Stimulated activated CD4-positive, alpha-beta T cell treated with anti-CD3 and anti-CD28 coated beads, Interleukin-12 subunit alpha, Interleukin-12 subunit beta, amount 100 ng/mL, for 24 hours (primary cell): Measurements from ENCODE around the gene INTS1.

ENCODE experiments used
- DNase-seq, 2 experiments: peaks; one replicate each; pipeline ENCODE4 v3.0.0-alpha.2; 2020; ENCODE audit warnings: low read depth in 2 of 2

INTS1 gene

GRCh38 chr7:1463676-1464223, 40.4 kb downstream of the INTS1 start:
- no peak for DNase-seq

DNA sequence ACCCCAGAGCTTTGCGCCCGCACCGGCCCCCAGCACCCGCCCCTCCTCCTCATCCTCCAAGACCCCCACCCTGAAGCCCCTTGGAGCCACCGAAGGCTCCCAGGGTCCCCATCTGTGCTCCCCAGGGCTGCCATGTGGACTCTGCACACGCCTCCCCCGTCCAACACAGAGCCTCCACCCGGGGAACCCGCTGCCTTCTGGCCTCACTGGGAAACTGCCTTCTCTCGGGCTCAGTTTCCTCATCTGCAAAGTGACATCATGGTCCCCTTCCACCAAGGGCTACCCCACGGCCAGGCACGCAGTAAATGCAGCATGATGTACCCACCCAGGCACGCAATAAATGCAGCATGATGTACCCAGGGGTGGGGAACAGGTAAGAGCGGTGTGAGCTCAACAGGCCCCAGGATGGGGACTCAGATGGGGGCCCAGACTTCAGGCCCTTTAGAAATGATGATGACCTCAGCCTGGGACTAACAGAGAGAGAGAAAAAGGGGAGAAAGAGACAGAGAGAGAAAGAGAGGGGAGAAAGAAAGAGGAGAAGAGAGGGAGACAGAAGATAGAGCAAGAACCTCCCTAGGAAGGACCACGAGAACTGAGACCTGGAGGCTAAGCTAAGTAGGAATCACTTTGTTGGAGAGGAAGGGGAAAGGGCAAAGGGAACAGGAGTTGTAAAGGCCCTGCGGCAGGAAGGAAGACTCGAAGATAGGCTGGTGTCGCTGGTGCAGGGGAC, 42.4 kb downstream of the INTS1 start:
- no peak for DNase-seq

GRCh38 chr7:1460821-1461645, 43.2 kb downstream of the INTS1 start:
- DNase-seq = no peak

DNA sequence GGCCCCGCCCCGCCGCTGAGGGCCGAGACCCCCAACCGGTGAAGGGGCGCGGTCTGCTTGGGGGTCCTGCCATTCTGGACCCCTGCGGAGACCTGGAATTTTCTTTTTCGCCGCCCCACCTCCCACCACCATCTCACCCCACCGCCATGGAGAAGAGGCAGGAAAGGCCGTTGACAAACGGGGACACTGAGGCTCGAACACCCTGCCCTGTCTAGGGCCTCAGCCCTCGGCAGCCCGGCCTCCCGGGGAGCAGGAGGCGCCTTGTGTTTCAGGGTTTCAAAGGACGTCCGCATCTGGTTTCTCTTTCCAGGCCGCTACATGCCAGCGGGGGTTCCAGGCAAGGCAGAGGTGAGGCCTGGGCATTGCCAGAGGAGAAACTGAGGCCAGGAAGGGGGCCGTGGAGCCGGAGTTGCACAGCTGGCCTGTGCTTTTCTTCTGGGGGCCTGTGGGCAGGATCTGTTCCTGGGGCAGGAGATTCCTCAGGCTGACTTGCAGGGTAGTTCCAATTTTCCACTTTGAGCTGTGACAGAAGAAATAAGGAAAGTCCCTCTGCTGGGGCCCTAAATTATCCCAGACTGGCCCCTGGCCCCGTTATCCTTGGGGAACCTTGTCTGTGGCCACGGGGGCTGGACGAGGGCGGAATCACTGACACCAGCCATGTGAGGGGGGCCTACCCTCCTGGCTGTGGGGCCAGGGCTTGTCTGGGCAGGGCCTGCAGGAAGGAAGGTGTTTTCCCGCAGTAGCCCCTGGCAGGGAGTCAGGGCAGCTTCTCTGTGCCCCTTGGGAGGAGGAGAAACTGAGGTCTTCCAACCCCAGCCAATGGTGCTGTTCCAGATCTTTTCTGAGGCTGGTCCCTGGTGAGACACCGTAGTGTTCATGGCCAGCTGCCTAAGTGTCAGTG, 44.0 kb downstream of the INTS1 start:
- DNase-seq = no peak

- peak; percentile 95 to 97 for DNase-seq
These were observed 44.7 kb downstream of the INTS1 start for GRCh38 chr7:1459512-1459892.

DNA sequence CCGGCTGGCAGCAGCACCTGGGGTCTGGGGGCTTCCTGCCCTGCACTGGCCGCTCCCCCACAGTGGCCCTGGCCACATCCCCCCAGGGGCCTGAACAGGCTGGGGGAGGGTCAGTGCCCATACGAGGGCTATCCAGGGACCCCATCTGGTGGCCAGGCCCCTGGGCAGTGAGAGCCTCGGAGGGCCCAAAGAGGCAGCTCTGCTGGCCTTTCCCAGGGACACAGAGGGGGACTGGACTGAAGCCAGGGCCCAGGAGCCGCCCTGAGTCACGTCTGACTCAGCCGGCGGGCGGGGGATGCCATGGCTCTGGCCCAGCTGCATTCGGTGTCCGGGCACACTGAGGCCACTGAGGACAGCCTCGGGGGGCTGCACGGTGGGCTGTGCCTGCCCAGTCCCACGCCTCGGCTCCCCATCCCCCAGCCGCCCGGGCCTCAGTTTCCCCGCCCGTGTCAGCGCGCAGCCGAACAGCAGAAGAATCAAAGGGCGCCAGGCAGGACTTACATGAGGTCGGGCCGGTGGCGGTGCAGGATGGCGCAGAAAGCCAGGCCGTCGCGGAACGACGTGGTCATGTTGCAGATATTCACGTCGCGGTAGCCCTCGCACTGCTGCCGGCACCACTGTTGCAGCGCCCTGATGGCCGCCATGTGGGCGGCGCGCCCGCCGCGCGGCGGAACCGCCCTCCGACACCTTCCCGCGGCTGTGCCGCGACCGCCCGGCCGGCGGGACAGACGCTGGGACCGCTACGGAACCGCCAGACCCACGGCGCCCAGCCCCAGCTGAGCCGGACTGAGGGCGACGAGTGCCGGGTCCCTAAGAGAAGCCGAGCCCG, 45.3 kb downstream of the INTS1 start, which contains the start of gene MICALL2:
Gene MICALL2, minus strand, starts transcription at position 788 of the 829 bp plus-strand sequence. Its CDS starts 144 bp downstream, at position 644.
- DNase-seq = peak in 1 of 2 experiments; percentile 12

- DNase-seq = no peak
These were observed 46.1 kb downstream of the INTS1 start for GRCh38 chr7:1457949-1458682.

DNA sequence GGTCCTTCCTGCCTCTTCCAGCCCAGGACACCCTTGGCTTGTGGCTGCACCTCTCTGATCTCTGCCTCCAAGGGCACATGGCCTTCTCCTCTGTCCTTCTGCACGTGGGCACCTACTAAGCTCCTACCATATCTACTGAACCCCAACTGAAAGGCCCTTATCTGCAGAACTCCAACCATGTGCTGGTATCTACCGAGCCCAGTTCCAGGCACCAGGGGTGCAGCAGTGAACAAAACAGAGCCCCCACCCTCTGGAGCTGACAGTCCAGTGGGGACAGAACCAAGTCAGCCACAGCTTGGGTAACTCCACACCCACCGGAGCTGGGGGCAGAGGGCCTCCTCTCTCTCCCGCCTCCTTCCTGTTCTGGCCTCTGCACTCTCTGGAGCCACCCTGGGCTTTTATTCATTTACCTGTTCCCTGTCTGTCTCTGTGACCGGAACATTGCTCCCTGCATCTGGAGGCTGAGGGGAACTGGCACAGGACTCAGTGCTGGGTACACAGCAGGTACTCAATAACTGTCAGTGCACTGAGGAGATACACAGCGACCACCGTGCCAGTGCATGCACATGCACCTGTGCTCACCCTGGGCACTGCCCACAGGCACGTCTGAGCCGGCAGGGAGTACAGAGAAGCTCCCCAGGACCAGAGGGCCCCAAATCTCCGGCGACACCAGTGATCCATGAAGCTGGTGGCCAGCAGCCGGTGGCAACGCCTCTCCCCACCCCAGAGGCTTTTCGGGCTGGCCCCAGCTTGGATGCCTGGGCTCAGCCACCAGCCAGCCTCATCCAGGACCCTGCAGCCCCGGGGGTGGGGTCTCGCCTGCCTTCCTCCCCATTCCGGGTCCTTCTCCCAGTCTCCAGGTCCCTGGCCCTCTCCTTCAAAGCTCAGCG, 46.9 kb downstream of the INTS1 start:
- DNase-seq = no peak

DNA sequence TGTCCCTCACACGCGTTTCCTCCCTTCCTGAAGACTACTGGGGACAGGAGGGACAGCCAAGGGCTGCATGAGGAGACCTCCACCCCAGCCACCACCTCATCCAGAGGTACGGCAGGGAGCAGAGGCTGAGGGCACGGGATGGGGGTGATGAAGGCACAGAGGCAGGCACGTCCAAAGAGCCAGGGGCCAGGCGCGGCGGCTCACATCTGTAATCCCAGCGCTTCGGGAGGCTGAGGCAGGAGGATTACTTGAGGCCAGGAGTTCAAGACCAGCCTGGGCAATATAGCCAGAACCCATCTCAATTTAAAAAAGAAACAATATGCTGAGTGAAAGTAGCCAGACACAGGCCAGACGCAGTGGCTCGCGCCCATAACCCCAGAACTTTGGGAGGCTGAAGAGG, 48.2 kb downstream of the INTS1 start:
- no peak for DNase-seq

GRCh38 chr7:1455241-1455939, 48.8 kb downstream of the INTS1 start:
- DNase-seq = no peak

GRCh38 chr7:1454542-1454941, 49.6 kb downstream of the INTS1 start:
- DNase-seq = no peak

DNA sequence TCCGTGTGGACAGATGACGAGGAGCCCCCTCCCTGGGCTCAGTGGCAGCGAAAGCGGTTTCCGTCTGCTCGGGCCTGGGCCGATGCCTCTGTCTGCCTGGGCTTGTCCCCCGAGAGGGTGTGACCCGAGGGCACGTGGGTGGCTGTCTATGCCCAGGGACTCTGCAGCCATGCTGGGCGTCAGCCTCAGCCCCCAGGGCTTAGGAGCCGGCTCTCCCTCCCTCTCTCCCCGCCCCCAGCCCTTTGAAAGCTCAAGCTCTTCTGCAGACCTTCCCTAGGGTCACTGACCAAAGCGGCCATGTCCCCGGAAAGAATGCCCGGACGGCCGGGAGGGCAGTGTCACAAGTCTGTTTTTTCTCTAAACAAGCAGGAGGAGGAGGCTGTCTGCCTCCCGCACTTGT, 52.0 kb downstream of the INTS1 start:
- no peak for DNase-seq

DNA sequence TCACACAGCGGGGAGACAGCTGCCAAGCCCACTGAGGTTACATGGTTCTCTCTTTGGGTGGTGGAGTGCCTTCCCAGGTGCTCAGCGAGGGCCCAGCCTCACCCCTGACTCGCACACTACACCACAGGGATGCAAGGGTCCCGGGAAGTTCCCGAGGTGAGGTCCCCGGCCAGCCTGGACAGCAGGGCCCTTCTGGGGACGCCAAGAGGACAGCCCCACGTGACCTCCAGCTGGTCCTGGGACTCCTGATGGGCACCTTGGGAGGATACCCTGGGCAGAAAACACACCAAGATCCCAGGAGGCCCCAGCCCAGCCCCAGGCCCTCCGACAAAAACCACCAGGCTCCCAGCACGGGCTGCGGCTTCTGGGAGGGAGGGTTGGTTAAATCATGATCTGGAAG, 53.2 kb downstream of the INTS1 start:
- DNase-seq = no peak

- no peak for DNase-seq
These were observed 53.8 kb downstream of the INTS1 start for GRCh38 chr7:1450431-1450830.

DNA sequence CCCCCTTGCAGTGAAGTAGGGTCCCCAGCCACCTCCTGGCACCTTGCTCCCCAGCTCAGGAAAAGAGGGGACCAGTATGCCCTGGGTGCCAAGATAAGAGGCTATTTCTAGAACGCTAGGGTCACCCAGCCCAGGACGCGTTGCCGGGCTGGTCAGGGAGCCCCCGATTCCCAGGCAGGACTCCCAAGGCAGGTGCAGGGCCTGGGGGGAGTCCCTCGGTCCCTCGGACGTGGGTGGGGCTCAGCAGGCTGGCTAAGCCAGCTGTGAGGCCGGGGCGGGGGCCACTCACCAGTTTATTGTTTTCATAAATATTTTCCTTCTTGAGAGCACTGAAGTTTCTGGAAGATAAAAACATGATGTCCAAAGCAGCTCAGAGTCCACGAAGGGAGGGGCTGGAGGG, 54.2 kb downstream of the INTS1 start:
- no peak for DNase-seq

- DNase-seq = no peak
These were observed 54.7 kb downstream of the INTS1 start for GRCh38 chr7:1449501-1449900.

- DNase-seq = no peak
These were observed 55.2 kb downstream of the INTS1 start for GRCh38 chr7:1448958-1449357.

GRCh38 chr7:1447551-1448244, 56.5 kb downstream of the INTS1 start:
- no peak for DNase-seq
